ENCODE results near the gene TUBB2A. TPM values are rescaled to one million over a fixed set of nuclear protein-coding genes. Genes with fewer than 3 reads are reported as not detected.

TUBB2A gene
- total RNA-seq, 1 donor from 2014 or later, result 24.3 TPM

- Mint-ChIP-seq H3K4me3 (no peak overlapping the region), H3K9me3 (no peaks in the 10 kb centered on the region), H3K36me3 (no peaks in the 10 kb centered on the region), H3K27ac (no peak overlapping the region), H3K27me3 (ENCODE audit: low read depth) (peaks cover 14% of the 10 kb centered on the region), H3K4me1 (peaks cover 19% of the 10 kb centered on the region)
- no peak for TF ChIP-seq CTCF (IDR thresholded peaks at IDR 0.05; ENCODE audit: unreplicated experiment)
- DNase-seq (ENCODE audit: low spot score in 2 of 2, unreplicated experiment in 2 of 2), result no peak
Observed at GRCh38 chr6:3165631-3166534, 8.5 kb upstream of the TUBB2A start.

GRCh38 chr6:3164388-3164787, 7.0 kb upstream of the TUBB2A start:
- DNase-seq (ENCODE audit: low spot score in 2 of 2, unreplicated experiment in 2 of 2), result no peak
- no peak for TF ChIP-seq CTCF (IDR thresholded peaks at IDR 0.05; ENCODE audit: unreplicated experiment)
- Mint-ChIP-seq H3K4me3 (no peak overlapping the region), H3K4me1 (peaks cover 26% of the 10 kb centered on the region), H3K36me3 (no peaks in the 10 kb centered on the region), H3K27me3 (ENCODE audit: low read depth) (peaks cover 29% of the 10 kb centered on the region), H3K9me3 (no peaks in the 10 kb centered on the region), H3K27ac (no peak overlapping the region)

- Mint-ChIP-seq H3K27ac (no peak overlapping the region), H3K9me3 (no peaks in the 10 kb centered on the region), H3K4me1 (peaks cover 27% of the 10 kb centered on the region), H3K27me3 (ENCODE audit: low read depth) (peaks cover 38% of the 10 kb centered on the region), H3K4me3 (peak overlapping the region; percentile 67), H3K36me3 (no peaks in the 10 kb centered on the region)
- DNase-seq (ENCODE audit: low spot score in 2 of 2, unreplicated experiment in 2 of 2), result no peak
- TF ChIP-seq CTCF (IDR thresholded peaks at IDR 0.05; ENCODE audit: unreplicated experiment), result no peak
Observed at GRCh38 chr6:3163248-3163594, 5.9 kb upstream of the TUBB2A start.

GRCh38 chr6:3162565-3163247, 5.4 kb upstream of the TUBB2A start:
- H3K27me3 Mint-ChIP-seq (ENCODE audit: low read depth), result peaks cover 39% of the 10 kb centered on the region
- no peaks in the 10 kb centered on the region for H3K36me3 Mint-ChIP-seq
- no peak for TF ChIP-seq CTCF (IDR thresholded peaks at IDR 0.05; ENCODE audit: unreplicated experiment)
- H3K9me3 Mint-ChIP-seq, result no peaks in the 10 kb centered on the region
- peaks cover 29% of the 10 kb centered on the region for H3K4me1 Mint-ChIP-seq
- no peak overlapping the region for H3K27ac Mint-ChIP-seq
- peak overlapping the region; percentile 67 for H3K4me3 Mint-ChIP-seq
- DNase-seq (ENCODE audit: low spot score in 2 of 2, unreplicated experiment in 2 of 2), result peak; percentile 36 to 75

GRCh38 chr6:3162067-3162497, 4.7 kb upstream of the TUBB2A start:
- Mint-ChIP-seq H3K36me3 (no peaks in the 10 kb centered on the region), H3K27ac (no peak overlapping the region), H3K9me3 (no peaks in the 10 kb centered on the region), H3K4me1 (peaks cover 26% of the 10 kb centered on the region), H3K4me3 (peak overlapping the region; percentile 5), H3K27me3 (ENCODE audit: low read depth) (peaks cover 39% of the 10 kb centered on the region)
- DNase-seq (ENCODE audit: low spot score in 2 of 2, unreplicated experiment in 2 of 2), result no peak
- TF ChIP-seq CTCF (IDR thresholded peaks at IDR 0.05; ENCODE audit: unreplicated experiment), result no peak

Measured in mesothelial cell of epicardium (in vitro differentiated cells).